GM12878 (cell line): ENCODE results near the gene MINPP1. TPM values are rescaled to one million over a fixed set of nuclear protein-coding genes. Genes with fewer than 3 reads are reported as not detected.

Experiments
- ATAC-seq: fragments of 200-7000 bp; cut with Tn5 transposase; 3 replicates; pipeline ENCODE4 v1.9.1; 2020; ENCODE audit warnings: mild to moderate bottlenecking, moderate library complexity
- BruUV-seq: library from RNA; stranded (reverse); fragments of 400-500 nt; replicated peaks from 2 replicates; lab custom pipeline; 2021; lab: Mats Ljungman, UMichigan
- CTCF ChIA-PET: fragments of 300-600 bp; sonication (Branson Sonifier 250); formaldehyde crosslinking; extraction: SDS; loops from one replicate; lab custom pipeline; 2021; ENCODE audit warnings: inconsistent platforms; lab: Yijun Ruan, JAX
- POLR2A ChIA-PET: fragments of 350-600 bp; formaldehyde crosslinking; extraction: SDS; loops from one replicate; lab custom pipeline; 2021; ENCODE audit warnings: inconsistent platforms; lab: Charles Lee
- RAD21 ChIA-PET: fragments of 300-600 bp; sonication (Branson Sonifier 250); formaldehyde crosslinking; loops from one replicate; lab custom pipeline; 2023; ENCODE audit warnings: antibody characterized with exemption; ENCODE audit not compliant: unreplicated experiment; lab: Charles Lee
- SMC1A ChIA-PET: fragments of 300-600 bp; sonication (Branson Sonifier 250); formaldehyde crosslinking; loops from one replicate; lab custom pipeline; 2023; ENCODE audit not compliant: unreplicated experiment, uncharacterized antibody; lab: Charles Lee
- DNase-seq: peaks from one replicate; pipeline ENCODE4 v3.0.0-alpha.2; 2011; ENCODE audit warnings: low read depth, low spot score
- FAIRE-seq: peaks from 3 replicates; lab custom pipeline; 2011; peaks lifted over from hg19 to GRCh38; lab: Jason Lieb, UNC
- H2AFZ ChIP-seq: 2 replicates; pipeline ENCODE4 v1.6.0; 2011; ENCODE audit warnings: low read depth, low read length, control low read depth; ENCODE audit not compliant: control insufficient read depth
- H3K27ac ChIP-seq: 2 replicates; pipeline ENCODE4 v1.5.1; 2011; ENCODE audit warnings: control low read depth; ENCODE audit not compliant: control insufficient read depth, insufficient read depth
- H3K27me3 ChIP-seq, 2 experiments: replicated peaks in 1 of 2; 2 replicates each; pipeline versions ENCODE4 v1.6.0 to v1.6.1; 2011; ENCODE audit warnings: low read length in 1 of 2; ENCODE audit not compliant: control insufficient read depth in 2 of 2, insufficient read depth in 2 of 2
- H3K36me3 ChIP-seq, 2 experiments: 2 replicates each; pipeline ENCODE4 v1.5.1; 2011; ENCODE audit warnings: low read length in 1 of 2; ENCODE audit not compliant: control insufficient read depth in 2 of 2, insufficient read depth in 2 of 2
- H3K4me1 ChIP-seq: 2 replicates; pipeline ENCODE4 v1.6.1; 2011; ENCODE audit warnings: mild to moderate bottlenecking, low read length, moderate library complexity, mixed read lengths; ENCODE audit not compliant: control insufficient read depth, insufficient read depth
- H3K4me2 ChIP-seq: 2 replicates; pipeline ENCODE4 v1.6.0; 2011; ENCODE audit warnings: control low read depth; ENCODE audit not compliant: control insufficient read depth, insufficient read depth
- H3K4me3 ChIP-seq: fragments of 200-600 bp; sonication (generic); 2 replicates; pipeline ENCODE4 v1.5.1; 2016
- H3K79me2 ChIP-seq: 2 replicates; pipeline ENCODE4 v1.6.0; 2011; ENCODE audit warnings: low read length; ENCODE audit not compliant: control insufficient read depth, insufficient read depth
- H3K9ac ChIP-seq: 2 replicates; pipeline ENCODE4 v1.8.0; 2011; ENCODE audit warnings: low read length, control low read depth, mixed read lengths; ENCODE audit not compliant: control insufficient read depth, insufficient read depth
- H3K9me3 ChIP-seq: replicated peaks from 3 replicates; pipeline ENCODE4 v1.5.1; 2011; ENCODE audit warnings: mild to moderate bottlenecking, low read length; ENCODE audit not compliant: control insufficient read depth, insufficient read depth
- H4K20me1 ChIP-seq: 2 replicates; pipeline ENCODE4 v1.6.0; 2011; ENCODE audit not compliant: control insufficient read depth, insufficient read depth
- CEBPB ChIP-seq, 2 experiments: fragments of 150-350 bp in 1 of 2; IDR thresholded peaks; 2 replicates each; pipeline ENCODE4 v1.6.1; 2012 to 2014; ENCODE audit warnings: low read depth in 2 of 2, low read length in 2 of 2, borderline replicate concordance in 1 of 2, inconsistent platforms in 1 of 2
- IRF5 ChIP-seq: fragments of 450-650 bp; IDR thresholded peaks from 2 replicates; pipeline ENCODE4 v1.6.1; 2017; ENCODE audit warnings: borderline replicate concordance
- KAT2A ChIP-seq: conservative IDR thresholded peaks from 2 replicates; pipeline ENCODE4 v1.6.1; 2011; ENCODE audit warnings: low read depth, low read length; ENCODE audit not compliant: control insufficient read depth
- PBX3 ChIP-seq: IDR thresholded peaks from 2 replicates; pipeline ENCODE4 v1.6.1; 2011; ENCODE audit warnings: mild to moderate bottlenecking, low read depth, low read length, moderate library complexity; ENCODE audit not compliant: insufficient replicate concordance
- WGBS: methylation state at CpG from one replicate; pipeline ENCODE4 v1.1.6; 2016; ENCODE audit warnings: low lambda C conversion rate; ENCODE audit not compliant: insufficient replicate concordance, insufficient coverage; ENCODE audit errors: missing lambda C conversion rate; 5-methylcytosine and 5-hydroxymethylcytosine counted together
- in situ Hi-C: fragments of 300-500 bp; cut with MboI; formaldehyde crosslinking; loops from 9 replicates; pipeline ENCODE4 v1.14.3; 2018; ENCODE audit warnings: mixed read lengths
- intact Hi-C: fragments of 100-400 bp; cut with micrococcal nuclease; formaldehyde crosslinking; loops from one replicate; pipeline ENCODE4 v1.14.2; 2022; ENCODE audit not compliant: unreplicated experiment
- polyA plus RNA-seq, 11 experiments: library from polyadenylated mRNA; depleted of rRNA in 4 of 11; unstranded in 6 of 11; stranded (reverse) in 5 of 11; fragments of >200 nt; fragmentation: Nextera tagmentation in 4 of 11; fragmentation: Illumina TruSeq in 1 of 11; extraction: Ambion mirVana in 4 of 11; extraction: Trizol in 1 of 11; gene quantifications; 1 replicate in 1 of 11; 2 replicates in 10 of 11; pipeline versions ENCODE4 v1.2.1 to v1.2.3, GENCODE V29; 2011 to 2016; ENCODE audit warnings: inconsistent platforms in 2 of 11, missing spikeins in 2 of 11, low read depth in 1 of 11
- total RNA-seq, 4 experiments: library from RNA; depleted of rRNA in 3 of 4; stranded (reverse); fragments of >200 nt in 3 of 4; fragmentation: Illumina TruSeq in 1 of 4; extraction: Trizol in 1 of 4; gene quantifications; 2 replicates each; pipeline versions ENCODE4 v1.2.1 to v1.2.3, GENCODE V29; 2013 to 2021
- TF ChIP-seq, protein P1 (sequence below): fragments of 450-650 bp; IDR thresholded peaks from 2 replicates; pipeline ENCODE4 v1.6.1; 2016; ENCODE audit warnings: mild to moderate bottlenecking
- TF ChIP-seq, protein P2 (sequence below): fragments of 450-650 bp; IDR thresholded peaks from 2 replicates; pipeline ENCODE4 v1.6.1; 2016; ENCODE audit warnings: mild to moderate bottlenecking, moderate library complexity, borderline replicate concordance
- TF ChIP-seq, protein P3 (sequence below): fragments of 450-650 bp; formaldehyde crosslinking; IDR thresholded peaks from 2 replicates; pipeline ENCODE4 v1.4.0; 2020; ENCODE audit warnings: mild to moderate bottlenecking, moderate library complexity

The MINPP1 gene
- total and polyA plus RNA-seq, 10 of the 15 experiments (the other 5 are each of a cell fraction or from before 2014, with no cell fraction given): 3.9 to 29.2 (median 10.7) TPM

DNA sequence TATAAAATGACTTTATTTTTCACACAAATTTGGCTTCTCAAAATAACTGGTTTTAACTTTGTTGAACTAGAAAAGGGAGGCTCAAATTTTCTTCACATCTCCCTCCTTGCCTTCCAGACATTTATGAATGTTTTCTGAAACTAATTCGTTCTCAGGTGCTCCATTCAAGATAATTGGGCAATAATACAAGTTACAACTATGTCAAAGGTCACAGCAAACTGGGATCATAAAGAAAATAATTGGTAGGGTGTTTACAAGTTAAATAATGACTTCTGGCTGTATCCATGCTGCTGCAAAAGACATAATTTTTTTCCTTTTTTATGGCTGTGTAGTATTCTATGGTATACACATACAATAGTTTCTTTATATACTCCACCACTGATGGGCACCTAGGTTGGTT is 75.3 kb downstream of the MINPP1 start:
- DNase-seq: no peak
- in situ Hi-C loops: no loop called here
- CTCF ChIA-PET: no interaction called here
- Histone ChIP-seq H3K27me3 (no peaks in the 10 kb centered on the region), H3K79me2 (no peaks in the 10 kb centered on the region), H3K4me1 (no peaks in the 10 kb centered on the region), H2AFZ (no peak overlapping the region), H3K4me2 (no peak overlapping the region), H3K27ac (no peak overlapping the region), H3K4me3 (no peak overlapping the region)
- POLR2A ChIA-PET: no interaction called here
- WGBS: 4% methylated on average over 1 of the region's 1 CpG
- TF ChIP-seq, protein P1, sequence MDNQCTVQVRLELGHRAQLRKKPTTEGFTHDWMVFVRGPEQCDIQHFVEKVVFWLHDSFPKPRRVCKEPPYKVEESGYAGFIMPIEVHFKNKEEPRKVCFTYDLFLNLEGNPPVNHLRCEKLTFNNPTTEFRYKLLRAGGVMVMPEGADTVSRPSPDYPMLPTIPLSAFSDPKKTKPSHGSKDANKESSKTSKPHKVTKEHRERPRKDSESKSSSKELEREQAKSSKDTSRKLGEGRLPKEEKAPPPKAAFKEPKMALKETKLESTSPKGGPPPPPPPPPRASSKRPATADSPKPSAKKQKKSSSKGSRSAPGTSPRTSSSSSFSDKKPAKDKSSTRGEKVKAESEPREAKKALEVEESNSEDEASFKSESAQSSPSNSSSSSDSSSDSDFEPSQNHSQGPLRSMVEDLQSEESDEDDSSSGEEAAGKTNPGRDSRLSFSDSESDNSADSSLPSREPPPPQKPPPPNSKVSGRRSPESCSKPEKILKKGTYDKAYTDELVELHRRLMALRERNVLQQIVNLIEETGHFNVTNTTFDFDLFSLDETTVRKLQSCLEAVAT: no peak
- TF ChIP-seq, protein P2, sequence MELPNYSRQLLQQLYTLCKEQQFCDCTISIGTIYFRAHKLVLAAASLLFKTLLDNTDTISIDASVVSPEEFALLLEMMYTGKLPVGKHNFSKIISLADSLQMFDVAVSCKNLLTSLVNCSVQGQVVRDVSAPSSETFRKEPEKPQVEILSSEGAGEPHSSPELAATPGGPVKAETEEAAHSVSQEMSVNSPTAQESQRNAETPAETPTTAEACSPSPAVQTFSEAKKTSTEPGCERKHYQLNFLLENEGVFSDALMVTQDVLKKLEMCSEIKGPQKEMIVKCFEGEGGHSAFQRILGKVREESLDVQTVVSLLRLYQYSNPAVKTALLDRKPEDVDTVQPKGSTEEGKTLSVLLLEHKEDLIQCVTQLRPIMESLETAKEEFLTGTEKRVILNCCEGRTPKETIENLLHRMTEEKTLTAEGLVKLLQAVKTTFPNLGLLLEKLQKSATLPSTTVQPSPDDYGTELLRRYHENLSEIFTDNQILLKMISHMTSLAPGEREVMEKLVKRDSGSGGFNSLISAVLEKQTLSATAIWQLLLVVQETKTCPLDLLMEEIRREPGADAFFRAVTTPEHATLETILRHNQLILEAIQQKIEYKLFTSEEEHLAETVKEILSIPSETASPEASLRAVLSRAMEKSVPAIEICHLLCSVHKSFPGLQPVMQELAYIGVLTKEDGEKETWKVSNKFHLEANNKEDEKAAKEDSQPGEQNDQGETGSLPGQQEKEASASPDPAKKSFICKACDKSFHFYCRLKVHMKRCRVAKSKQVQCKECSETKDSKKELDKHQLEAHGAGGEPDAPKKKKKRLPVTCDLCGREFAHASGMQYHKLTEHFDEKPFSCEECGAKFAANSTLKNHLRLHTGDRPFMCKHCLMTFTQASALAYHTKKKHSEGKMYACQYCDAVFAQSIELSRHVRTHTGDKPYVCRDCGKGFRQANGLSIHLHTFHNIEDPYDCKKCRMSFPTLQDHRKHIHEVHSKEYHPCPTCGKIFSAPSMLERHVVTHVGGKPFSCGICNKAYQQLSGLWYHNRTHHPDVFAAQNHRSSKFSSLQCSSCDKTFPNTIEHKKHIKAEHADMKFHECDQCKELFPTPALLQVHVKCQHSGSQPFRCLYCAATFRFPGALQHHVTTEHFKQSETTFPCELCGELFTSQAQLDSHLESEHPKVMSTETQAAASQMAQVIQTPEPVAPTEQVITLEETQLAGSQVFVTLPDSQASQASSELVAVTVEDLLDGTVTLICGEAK: no peak
- TF ChIP-seq, protein P3, sequence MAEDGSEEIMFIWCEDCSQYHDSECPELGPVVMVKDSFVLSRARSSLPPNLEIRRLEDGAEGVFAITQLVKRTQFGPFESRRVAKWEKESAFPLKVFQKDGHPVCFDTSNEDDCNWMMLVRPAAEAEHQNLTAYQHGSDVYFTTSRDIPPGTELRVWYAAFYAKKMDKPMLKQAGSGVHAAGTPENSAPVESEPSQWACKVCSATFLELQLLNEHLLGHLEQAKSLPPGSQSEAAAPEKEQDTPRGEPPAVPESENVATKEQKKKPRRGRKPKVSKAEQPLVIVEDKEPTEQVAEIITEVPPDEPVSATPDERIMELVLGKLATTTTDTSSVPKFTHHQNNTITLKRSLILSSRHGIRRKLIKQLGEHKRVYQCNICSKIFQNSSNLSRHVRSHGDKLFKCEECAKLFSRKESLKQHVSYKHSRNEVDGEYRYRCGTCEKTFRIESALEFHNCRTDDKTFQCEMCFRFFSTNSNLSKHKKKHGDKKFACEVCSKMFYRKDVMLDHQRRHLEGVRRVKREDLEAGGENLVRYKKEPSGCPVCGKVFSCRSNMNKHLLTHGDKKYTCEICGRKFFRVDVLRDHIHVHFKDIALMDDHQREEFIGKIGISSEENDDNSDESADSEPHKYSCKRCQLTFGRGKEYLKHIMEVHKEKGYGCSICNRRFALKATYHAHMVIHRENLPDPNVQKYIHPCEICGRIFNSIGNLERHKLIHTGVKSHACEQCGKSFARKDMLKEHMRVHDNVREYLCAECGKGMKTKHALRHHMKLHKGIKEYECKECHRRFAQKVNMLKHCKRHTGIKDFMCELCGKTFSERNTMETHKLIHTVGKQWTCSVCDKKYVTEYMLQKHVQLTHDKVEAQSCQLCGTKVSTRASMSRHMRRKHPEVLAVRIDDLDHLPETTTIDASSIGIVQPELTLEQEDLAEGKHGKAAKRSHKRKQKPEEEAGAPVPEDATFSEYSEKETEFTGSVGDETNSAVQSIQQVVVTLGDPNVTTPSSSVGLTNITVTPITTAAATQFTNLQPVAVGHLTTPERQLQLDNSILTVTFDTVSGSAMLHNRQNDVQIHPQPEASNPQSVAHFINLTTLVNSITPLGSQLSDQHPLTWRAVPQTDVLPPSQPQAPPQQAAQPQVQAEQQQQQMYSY: no peak
- TF ChIP-seq KAT2A (no peak), IRF5 (no peak), CEBPB (IDR thresholded peaks at IDR 0.05; ENCODE audit: borderline replicate concordance in 1 of 2, low read depth in 2 of 2, low read length in 2 of 2) (no peak), PBX3 (no peak)
- TF ChIP-seq, all 136 proteins: peak for 0
- SMC1A ChIA-PET: no interaction called here
- no peaks in the 10 kb centered on the region for H3K9me3 ChIP-seq
- no peaks in the 10 kb centered on the region for H4K20me1 ChIP-seq
- no peak overlapping the region for H3K9ac ChIP-seq
- intact Hi-C loops: no loop called here
- BruUV-seq: no TSS peak
- RAD21 ChIA-PET: no interaction called here
- FAIRE-seq: no peak
- no peak for ATAC-seq
- H3K36me3 ChIP-seq: no peaks in the 10 kb centered on the region
